NCI-H748 treated with DMSO at 0.1 percent for 48 hours (cell line): Measurements from ENCODE around the gene MCM9.
A peak's percentile ranks its signal among the peaks of the same experiment; 100 is the strongest.

Experiments used
- DNase-seq: peaks from one replicate; lab custom pipeline; 2025; lab: John Stamatoyannopoulos, UW

Gene MCM9

GRCh38 chr6:118934461-118935330 is at the start of gene MCM9:
TSS of gene MCM9 (minus strand) at chr6:118935159. CDS start at chr6:118931723, 3,436 bp downstream.
- DNase-seq = peak; percentile 72

- DNase-seq = no peak
Measured at GRCh38 chr6:118984342-118984741, 49.4 kb upstream of the MCM9 start.

- DNase-seq = no peak
Measured at GRCh38 chr6:118982575-118982911, 47.6 kb upstream of the MCM9 start.

- DNase-seq = no peak
Measured at GRCh38 chr6:118981884-118982574, 47.1 kb upstream of the MCM9 start.

- DNase-seq = no peak
Measured at GRCh38 chr6:118980063-118980462, 45.1 kb upstream of the MCM9 start.

- DNase-seq = no peak
Measured at GRCh38 chr6:118974790-118975189, 39.8 kb upstream of the MCM9 start.

- no peak for DNase-seq
Measured at GRCh38 chr6:118971682-118972081, 36.7 kb upstream of the MCM9 start.

GRCh38 chr6:118970866-118971265 is 35.9 kb upstream of the MCM9 start:
- no peak for DNase-seq

- no peak for DNase-seq
Measured at GRCh38 chr6:118968416-118968815, 33.5 kb upstream of the MCM9 start.

GRCh38 chr6:118967239-118967638 is 32.3 kb upstream of the MCM9 start:
- DNase-seq = no peak

- no peak for DNase-seq
Measured at GRCh38 chr6:118965843-118966370, 30.9 kb upstream of the MCM9 start.

GRCh38 chr6:118965371-118965770 is 30.4 kb upstream of the MCM9 start:
- DNase-seq = no peak

GRCh38 chr6:118963003-118963402 is 28.0 kb upstream of the MCM9 start:
- DNase-seq = no peak

- no peak for DNase-seq
Measured at GRCh38 chr6:118959903-118960302, 24.9 kb upstream of the MCM9 start.

GRCh38 chr6:118953391-118953790 is 18.4 kb upstream of the MCM9 start:
- no peak for DNase-seq

- DNase-seq = no peak
Measured at GRCh38 chr6:118952683-118953082, 17.7 kb upstream of the MCM9 start.

GRCh38 chr6:118945217-118945616 is 10.3 kb upstream of the MCM9 start:
- no peak for DNase-seq

GRCh38 chr6:118940770-118941169 is 5.8 kb upstream of the MCM9 start:
- DNase-seq = no peak

- no peak for DNase-seq
Measured at GRCh38 chr6:118939683-118940082, 4.7 kb upstream of the MCM9 start.

- no peak for DNase-seq
Measured at GRCh38 chr6:118935978-118936703, 1.2 kb upstream of the MCM9 start.

- DNase-seq = no peak
Measured at GRCh38 chr6:118935331-118935668, 341 bp upstream of the MCM9 start.

GRCh38 chr6:118933855-118934460 is 1.0 kb downstream of the MCM9 start:
- no peak for DNase-seq
